Measurements from ENCODE around the gene SIX1. TPM values are rescaled to one million over a fixed set of nuclear protein-coding genes. Genes with fewer than 3 reads are reported as not detected.

The SIX1 gene
- total RNA-seq, 1 donor from 2014 or later = 1.7 TPM

DNA sequence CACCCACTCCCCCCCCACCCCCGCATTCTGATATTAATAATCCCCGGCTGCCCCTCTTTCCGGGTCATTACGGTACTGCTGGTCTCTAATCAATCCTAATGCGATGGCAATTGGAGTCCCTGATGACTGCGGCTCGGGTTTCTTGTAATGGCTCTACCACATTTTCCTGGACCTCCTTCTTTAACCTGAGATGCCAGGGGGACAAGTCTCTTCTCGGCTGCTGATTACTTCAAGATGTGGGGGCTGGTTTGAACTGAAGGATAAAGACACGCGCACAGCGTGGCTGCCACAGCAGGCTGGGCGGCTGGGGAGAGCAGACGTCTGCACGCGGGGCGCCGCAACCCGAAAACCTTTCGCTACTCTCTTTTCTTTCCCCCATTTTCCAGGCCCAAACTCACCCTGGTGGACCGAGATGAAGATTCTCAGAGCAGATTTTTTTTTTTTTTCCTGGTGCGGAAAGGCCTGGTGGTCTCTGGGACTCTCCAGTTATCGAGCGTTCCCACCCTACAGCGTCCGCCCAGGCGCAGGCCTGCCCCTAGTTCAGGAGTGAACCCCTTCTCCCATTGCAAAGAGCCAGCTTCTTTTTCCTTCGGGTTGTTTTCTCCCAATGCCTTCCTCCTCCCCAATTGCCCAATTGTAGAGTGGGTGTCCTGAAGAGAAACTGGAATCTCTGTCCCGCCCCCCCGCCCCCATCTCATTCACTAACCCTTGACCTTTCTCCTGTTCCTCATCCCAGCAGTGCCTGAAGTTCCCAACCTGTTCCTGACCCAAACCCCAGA is 6.0 kb upstream of the SIX1 start:
- no peak for DNase-seq (ENCODE audit: low spot score)

- no peak for DNase-seq (ENCODE audit: low spot score)
Observed at GRCh38 chr14:60654334-60654821, 5.1 kb upstream of the SIX1 start.

GRCh38 chr14:60653701-60654161 is 4.5 kb upstream of the SIX1 start:
- no peak for DNase-seq (ENCODE audit: low spot score)

DNA sequence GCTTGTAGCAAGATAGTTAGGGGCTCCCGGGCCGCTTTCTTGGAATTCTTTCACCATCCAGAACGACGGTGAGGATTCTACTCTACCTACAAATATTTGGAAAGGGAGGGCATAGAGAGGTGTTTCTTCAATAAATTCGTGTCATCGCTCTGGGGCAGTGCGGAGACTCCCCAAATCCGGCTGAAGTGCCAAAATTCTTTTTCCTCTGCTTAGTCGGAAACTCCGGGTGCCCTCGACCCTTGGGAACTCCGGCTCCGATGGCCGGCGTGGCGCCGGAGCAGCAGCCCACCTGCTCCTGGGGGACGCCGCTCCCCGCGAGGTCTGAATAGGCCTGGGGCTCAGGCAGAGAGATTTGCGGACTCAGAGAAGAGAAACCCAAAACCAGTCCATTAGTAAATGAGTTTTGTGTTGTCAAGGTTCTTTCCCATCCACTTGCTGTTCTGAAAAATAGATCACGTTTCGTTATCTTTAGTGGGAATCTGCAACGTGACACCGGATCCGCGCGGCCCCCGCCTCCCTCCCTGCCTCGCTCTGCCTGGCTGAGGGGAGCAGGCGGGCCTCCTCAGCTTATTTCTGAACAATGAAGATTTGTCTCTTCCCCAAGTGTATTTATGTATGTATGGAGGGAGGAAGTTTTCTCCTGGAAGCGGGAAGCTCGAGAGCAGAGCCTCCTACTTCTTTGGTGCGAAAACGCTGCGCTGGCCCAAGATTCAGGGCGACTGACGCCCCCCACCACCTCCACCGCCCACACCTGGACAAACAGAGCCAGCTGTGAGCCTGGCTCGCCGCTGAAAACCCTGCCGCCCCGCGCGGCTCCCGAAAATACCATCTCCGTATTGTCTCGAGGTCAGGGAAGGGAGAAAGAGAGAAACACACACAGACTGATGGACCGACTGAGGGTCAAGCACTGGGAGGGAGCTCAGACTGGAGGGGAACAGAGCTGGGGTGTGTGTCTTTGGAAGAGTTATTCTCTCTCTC is 3.7 kb upstream of the SIX1 start:
- no peak for DNase-seq (ENCODE audit: low spot score)

- no peak for DNase-seq (ENCODE audit: low spot score)
Observed at GRCh38 chr14:60651796-60652673, 2.8 kb upstream of the SIX1 start.

GRCh38 chr14:60651086-60651795 is 2.0 kb upstream of the SIX1 start:
- no peak for DNase-seq (ENCODE audit: low spot score)

DNA sequence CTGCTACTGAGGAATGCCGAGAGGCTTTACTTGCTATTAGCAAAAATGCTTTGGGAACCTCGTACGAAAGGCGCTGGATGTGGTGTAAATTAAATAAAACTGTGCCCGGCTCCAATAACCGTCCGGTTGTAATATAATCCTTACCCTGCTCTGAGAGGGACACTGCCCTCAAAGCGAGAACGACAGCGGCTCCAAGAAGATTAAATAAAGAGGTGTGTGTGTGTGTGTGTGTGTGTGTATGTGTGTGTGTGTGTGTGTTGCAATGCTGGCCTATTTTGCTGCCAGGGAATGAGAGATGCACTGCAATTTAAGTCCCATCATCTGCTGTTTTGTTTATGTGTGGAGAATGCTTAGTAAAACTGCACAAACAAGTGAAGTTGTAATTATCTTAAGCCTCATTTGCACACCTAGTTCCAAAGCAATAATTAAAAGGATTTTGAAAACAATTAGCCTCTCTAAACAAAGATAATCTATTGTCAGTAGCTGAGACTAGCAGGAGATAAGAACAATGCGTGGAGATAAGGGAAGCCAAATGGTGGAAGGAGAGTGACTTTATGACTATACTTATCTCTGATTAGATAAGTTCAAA is 1.2 kb upstream of the SIX1 start:
- no peak for DNase-seq (ENCODE audit: low spot score)

DNA sequence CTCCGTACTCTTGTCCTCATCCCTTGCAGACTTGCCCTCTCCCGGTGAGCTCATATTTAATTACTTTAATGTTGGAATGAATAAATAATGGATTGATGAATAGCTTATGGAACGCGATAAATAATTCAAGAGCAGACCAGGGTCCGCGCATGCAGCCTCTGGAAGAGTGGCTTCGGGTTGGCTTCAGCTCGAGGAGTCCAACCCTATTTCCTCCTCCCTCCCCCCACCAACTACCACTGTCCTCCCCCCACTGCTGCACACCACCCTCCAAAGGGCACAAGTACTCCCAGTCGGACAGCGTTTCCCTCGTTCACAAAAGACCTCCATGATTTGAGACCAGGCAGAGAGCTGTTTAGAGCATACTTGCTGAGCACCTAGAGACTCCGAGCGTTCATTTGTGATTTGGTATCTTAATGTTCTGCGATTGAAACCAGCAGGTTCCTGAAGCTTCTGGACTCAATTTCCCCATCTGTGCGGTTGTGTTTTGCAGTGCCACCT is 647 bp upstream of the SIX1 start:
- DNase-seq (ENCODE audit: low spot score) = no peak

GRCh38 chr14:60648249-60648933 is 886 bp downstream of the SIX1 start:
- no peak for DNase-seq (ENCODE audit: low spot score)

DNA sequence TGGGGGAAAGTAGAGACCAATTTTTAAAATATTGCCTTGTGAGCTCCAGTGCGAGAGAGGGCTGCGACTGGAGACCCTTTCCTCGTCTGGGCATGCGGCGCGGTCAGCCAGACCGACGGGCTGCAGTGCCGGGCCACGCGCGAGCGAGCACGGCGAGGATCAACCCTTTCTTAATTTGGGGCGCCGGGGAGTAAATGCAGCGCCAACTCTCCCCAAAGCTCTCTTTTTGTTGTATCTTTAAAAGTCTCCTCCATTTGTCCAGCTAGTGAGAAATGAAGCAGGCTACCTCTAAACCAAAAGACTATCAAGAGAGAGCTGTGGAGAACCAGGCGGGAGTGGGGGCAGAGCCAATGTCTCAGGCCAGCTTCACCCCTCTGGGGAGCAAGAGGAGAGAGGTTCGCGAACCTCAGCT is 1.4 kb downstream of the SIX1 start:
- no peak for DNase-seq (ENCODE audit: low spot score)

DNA sequence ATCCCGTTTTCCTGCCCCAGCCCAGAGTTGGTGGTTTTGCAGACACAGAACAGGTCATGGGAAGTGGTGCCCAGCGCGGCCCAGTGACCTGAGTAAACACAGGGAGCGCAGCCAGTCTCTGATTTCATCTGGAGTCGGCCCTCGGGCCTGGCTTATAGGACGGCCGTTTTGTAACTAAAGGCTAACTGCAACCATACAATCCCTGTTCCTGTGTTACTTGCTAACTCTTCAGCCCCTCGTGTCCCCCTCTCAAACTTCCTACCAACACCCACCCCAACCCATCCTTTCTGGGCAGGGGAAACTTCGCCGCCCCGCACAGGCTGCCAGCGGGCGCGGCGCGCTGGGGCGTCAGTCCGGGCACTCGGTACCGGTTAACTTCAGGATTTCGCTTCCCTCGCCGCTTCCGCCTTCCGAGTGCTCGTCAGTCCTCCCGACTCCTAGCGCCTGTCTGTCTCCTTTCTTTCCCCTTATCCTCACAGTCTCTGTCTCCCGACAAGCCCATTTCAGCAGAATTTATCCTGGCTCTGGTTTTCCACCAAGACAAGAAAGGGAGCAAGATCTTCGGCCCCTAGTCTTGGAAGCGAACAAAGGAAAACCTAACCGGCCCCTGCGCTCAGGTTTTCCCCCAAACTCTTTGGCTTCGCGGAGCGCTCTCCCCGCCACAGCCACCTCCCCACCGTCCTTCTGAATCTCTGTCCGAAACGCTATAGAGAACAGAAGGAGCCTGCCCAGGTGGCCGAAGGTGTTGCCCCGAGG is 2.0 kb downstream of the SIX1 start:
- no peak for DNase-seq (ENCODE audit: low spot score)

GRCh38 chr14:60646226-60646818 is 3.0 kb downstream of the SIX1 start:
- DNase-seq (ENCODE audit: low spot score) = no peak

- no peak for DNase-seq (ENCODE audit: low spot score)
Observed at GRCh38 chr14:60645126-60645741, 4.0 kb downstream of the SIX1 start.

GRCh38 chr14:60644666-60645065 is 4.6 kb downstream of the SIX1 start:
- no peak for DNase-seq (ENCODE audit: low spot score)

DNA sequence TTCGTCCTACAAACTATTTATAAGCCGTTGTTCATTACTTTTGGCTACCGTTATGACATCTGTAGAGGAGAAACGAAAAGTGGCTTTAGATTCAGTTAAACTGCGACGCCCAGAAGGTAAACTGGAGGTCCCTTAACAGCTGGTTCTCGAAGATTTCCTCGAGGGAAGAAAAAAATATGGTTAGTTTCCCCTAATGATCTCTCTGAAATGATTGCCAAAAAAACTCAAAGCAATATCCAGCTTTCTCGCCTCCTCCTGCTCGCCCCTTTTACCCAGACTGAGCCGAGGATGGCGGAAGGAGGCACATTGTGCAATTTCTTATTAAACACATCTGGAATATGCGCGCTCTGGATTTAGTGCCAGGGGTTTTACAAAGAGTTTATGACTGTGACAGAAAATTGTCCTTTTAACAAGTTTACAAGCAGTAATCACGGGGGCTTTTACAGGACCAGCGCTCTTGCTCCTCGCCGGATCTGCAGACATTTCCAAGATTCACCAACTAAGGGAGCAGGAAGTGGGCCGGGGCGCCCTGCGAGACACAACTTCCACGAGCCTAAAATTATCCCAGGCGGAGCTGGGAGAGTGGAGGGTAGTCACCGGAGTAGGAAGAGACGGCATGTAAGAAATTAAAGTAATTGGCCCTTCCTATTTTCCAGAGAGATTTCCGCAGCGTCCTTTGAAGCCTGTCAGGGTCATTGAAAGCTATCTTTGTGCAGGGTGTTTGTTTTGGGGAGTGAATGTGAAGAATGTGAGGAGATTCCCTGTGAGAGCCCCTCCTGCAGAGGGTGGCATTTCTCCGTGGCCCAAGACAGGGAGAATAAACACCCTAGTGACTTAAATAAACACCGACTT is 5.6 kb downstream of the SIX1 start:
- DNase-seq (ENCODE audit: low spot score) = no peak

- DNase-seq (ENCODE audit: low spot score) = no peak
Observed at GRCh38 chr14:60643141-60643462, 6.2 kb downstream of the SIX1 start.
